Kidney epithelial cell (primary cell): ENCODE data around the gene PI4K2A. TPM values are rescaled to one million over a fixed set of nuclear protein-coding genes. Genes with fewer than 3 reads are reported as not detected.

Source experiments
- DNase-seq: peaks from one replicate; pipeline ENCODE4 v3.0.0-alpha.2; 2010; ENCODE audit warnings: low read depth
- H3K27me3 ChIP-seq: 2 replicates; pipeline ENCODE4 v1.6.0; 2011; ENCODE audit warnings: low read length; ENCODE audit not compliant: control insufficient read depth, insufficient read depth
- H3K36me3 ChIP-seq: 2 replicates; pipeline ENCODE4 v1.5.1; 2011; ENCODE audit warnings: low read length; ENCODE audit not compliant: control insufficient read depth, insufficient read depth
- H3K4me3 ChIP-seq: 2 replicates; pipeline ENCODE4 v1.5.1; 2011; ENCODE audit warnings: low read depth, mild to moderate bottlenecking, control low read depth, low read length
- total RNA-seq: library from RNA; depleted of rRNA; stranded (reverse); fragments of >200 nt; gene quantifications from 2 replicates; pipeline ENCODE4 v1.2.3, GENCODE V29; 2015
- TF ChIP-seq, protein P1 (sequence below): IDR thresholded peaks from 2 replicates; pipeline ENCODE4 v1.5.1; 2011; ENCODE audit warnings: mild to moderate bottlenecking, moderate library complexity, low read length, control low read depth, inconsistent platforms; ENCODE audit not compliant: insufficient read depth, poor library complexity, severe bottlenecking

The PI4K2A gene
- total RNA-seq, 1 donor from 2014 or later: 37.6 TPM

DNA sequence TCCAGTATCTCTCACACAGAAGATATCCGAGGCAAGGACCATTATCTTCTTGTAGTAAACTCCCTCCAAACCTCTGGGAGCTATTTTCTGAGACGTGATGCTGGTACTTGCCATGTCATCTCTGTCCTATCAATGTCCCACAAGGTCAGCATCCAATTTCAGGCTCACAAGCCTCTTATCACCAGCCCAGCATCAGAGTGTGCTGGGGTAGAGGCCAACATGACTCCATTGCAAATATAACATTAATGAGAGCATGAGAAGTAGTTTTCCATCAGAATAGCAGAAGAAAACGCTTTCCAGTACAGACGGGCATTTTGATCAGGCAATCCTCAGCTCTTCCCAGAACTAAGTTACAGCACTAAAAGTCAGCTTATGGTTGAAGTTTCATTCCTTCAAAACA is 12.7 kb upstream of the PI4K2A start:
- no peak for DNase-seq

DNA sequence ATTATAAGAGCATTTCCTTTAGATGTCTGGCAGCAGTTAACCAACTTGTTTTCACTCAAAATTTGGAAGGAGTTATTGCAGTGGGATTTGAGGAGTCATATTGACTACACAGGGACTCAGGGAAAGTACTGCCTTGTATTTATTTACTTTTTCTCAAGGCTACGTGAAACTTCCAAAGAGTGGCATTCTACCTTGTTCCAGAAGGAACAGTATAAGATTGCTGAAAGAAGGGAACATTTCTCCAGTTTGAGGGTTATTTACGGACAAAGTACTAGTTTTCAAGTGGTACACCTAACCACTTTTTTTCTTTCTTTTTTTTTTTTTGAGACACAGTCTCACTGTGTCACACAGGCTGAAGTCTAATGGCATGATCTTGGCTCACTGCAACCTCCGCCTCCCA is 12.2 kb upstream of the PI4K2A start:
- TF ChIP-seq, protein P1, sequence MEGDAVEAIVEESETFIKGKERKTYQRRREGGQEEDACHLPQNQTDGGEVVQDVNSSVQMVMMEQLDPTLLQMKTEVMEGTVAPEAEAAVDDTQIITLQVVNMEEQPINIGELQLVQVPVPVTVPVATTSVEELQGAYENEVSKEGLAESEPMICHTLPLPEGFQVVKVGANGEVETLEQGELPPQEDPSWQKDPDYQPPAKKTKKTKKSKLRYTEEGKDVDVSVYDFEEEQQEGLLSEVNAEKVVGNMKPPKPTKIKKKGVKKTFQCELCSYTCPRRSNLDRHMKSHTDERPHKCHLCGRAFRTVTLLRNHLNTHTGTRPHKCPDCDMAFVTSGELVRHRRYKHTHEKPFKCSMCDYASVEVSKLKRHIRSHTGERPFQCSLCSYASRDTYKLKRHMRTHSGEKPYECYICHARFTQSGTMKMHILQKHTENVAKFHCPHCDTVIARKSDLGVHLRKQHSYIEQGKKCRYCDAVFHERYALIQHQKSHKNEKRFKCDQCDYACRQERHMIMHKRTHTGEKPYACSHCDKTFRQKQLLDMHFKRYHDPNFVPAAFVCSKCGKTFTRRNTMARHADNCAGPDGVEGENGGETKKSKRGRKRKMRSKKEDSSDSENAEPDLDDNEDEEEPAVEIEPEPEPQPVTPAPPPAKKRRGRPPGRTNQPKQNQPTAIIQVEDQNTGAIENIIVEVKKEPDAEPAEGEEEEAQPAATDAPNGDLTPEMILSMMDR: no peak
- no peaks in the 10 kb centered on the region for H3K27me3 ChIP-seq
- no peak for DNase-seq
- no peak overlapping the region for H3K4me3 ChIP-seq
- H3K36me3 ChIP-seq: no peaks in the 10 kb centered on the region

More for the DNA sequence above, 12.7 kb upstream of the PI4K2A start:
- TF ChIP-seq, protein P1: no peak
- no peaks in the 10 kb centered on the region for H3K27me3 ChIP-seq
- H3K4me3 ChIP-seq: no peak overlapping the region
- no peaks in the 10 kb centered on the region for H3K36me3 ChIP-seq

DNA sequence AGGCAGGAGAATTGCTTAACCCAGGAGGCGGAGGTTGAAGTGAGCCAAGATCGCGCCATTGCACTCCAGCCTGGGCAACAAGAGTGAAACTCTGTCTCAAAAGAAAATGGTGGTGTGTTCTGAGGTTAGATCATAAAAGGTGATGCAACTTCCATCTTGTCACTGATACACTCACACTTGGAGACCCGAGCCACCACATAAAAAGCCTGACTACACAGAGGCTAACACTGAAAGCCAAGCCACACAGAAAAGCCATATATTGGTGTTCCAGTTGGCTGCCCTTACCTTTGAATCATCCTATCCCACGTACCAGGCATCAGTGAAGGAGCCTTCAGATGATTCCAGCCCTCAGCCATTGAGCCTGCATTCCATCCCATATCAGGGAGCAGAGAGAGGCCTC is 11.2 kb upstream of the PI4K2A start:
- DNase-seq: peak; percentile 54
- TF ChIP-seq, protein P1: no peak
- Histone ChIP-seq H3K27me3 (no peaks in the 10 kb centered on the region), H3K36me3 (no peaks in the 10 kb centered on the region), H3K4me3 (no peak overlapping the region)

DNA sequence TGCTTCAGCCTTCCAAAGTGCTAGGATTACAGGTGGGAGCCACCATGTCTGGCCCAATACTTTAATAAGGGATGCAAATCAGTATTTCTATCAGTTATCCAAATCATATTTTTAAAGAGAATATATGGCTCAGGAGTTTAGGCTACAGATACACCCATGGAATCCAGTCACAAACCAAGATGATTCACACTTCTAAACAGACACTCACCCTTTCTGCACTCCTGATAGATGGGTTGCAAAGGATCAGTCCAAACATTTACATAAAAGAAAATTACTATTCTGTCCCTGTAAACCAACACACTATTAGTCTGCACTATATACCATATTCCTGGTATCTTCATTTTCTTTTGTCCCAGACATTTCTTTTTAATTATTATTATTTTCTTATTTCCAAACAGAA is 9.4 kb upstream of the PI4K2A start:
- DNase-seq: no peak
- H3K4me3 ChIP-seq: no peak overlapping the region
- H3K36me3 ChIP-seq: no peaks in the 10 kb centered on the region
- TF ChIP-seq, protein P1: no peak
- no peaks in the 10 kb centered on the region for H3K27me3 ChIP-seq

DNA sequence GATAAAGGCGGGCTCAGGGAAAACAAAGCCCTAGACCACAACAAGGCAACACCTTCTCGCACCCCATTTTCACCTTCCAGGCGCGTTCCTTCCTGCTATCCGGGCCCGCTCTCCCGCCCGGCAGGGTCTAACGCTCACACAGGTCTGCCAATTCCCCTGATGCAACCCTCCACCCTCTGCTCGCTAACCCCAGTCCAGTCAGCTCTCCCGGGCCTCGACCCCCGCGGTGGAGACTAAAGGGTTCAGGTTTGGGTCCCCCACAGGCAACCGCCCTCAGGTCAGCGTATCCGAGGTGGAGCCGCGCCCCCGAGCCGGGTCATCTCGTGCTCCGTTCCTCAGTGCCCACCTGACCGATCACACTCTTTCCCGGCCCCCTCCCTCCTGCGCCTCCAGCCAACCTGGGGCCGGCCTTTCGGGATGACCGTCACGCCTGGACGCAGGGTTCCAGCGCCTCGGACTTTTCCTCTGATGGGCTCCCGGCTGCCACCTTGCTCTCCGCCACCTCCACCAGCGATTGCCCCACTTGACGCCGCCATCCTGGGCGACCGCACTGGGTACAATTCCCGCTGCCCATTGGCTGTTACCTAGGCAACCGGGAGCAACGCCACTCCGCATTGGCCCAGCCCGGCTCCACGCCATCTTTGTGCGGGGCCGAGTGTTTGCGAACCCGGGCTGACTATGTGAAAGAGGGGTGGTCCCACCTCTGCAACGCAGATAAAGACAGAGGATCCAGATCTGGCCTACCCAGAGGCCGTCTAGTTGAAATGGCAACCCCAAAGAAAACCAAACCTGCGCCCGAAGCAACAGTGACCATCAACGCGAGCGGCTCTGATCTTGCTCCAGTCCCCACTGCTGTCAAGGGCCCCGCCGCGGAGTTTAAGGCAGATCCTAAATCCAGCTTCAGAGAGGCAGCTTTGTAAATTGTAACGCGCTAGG is 7.3 kb upstream of the PI4K2A start, which contains the start of gene MORN4:
MORN4 (minus strand) TSS at position 552 of the 936 bp plus-strand sequence. CDS start 13,847 bp downstream, outside the sequence.
- Histone ChIP-seq H3K36me3 (no peaks in the 10 kb centered on the region), H3K4me3 (peak within 1 kb of the TSS; percentile 73), H3K27me3 (no peaks in the 10 kb centered on the region)
- peak; percentile 55 for DNase-seq
- TF ChIP-seq, protein P1: no peak
